H1 (cell line): ENCODE measurements around the gene DPF3. TPM values are rescaled to one million over a fixed set of nuclear protein-coding genes. Genes with fewer than 3 reads are reported as not detected.

Experiments
- CTCF ChIA-PET: fragments of 300-600 bp; sonication (Branson Sonifier 250); formaldehyde crosslinking; loops from one replicate; lab custom pipeline; 2021; ENCODE audit not compliant: partially characterized antibody; lab: Charles Lee
- POLR2A ChIA-PET: fragments of 300-600 bp; sonication (Branson Sonifier 250); formaldehyde crosslinking; loops from one replicate; lab custom pipeline; 2021; ENCODE audit warnings: inconsistent platforms; ENCODE audit not compliant: partially characterized antibody; lab: Charles Lee
- DNase-seq, 2 experiments: peaks; one replicate each; pipeline versions ENCODE4 v3.0.0 to v3.0.0-alpha.2; 2010 to 2022; ENCODE audit warnings: low spot score in 2 of 2, low read depth in 1 of 2, mixed read lengths in 1 of 2
- FAIRE-seq: peaks from 2 replicates; lab custom pipeline; 2011; peaks lifted over from hg19 to GRCh38; lab: Jason Lieb, UNC
- H2AFZ ChIP-seq: 2 replicates; pipeline ENCODE4 v1.8.1; 2012; ENCODE audit warnings: low read length, inconsistent platforms
- H2AK5ac ChIP-seq: 2 replicates; pipeline ENCODE4 v1.6.1; 2013; ENCODE audit warnings: low read depth, low read length
- H2BK120ac ChIP-seq: replicated peaks from 2 replicates; pipeline ENCODE3; 2013; ENCODE audit warnings: low read depth, low read length, inconsistent platforms
- H2BK12ac ChIP-seq: 2 replicates; pipeline ENCODE4 v1.6.1; 2013; ENCODE audit warnings: low read depth, low read length
- H2BK15ac ChIP-seq: 2 replicates; pipeline ENCODE4 v1.6.1; 2013; ENCODE audit warnings: low read length
- H2BK20ac ChIP-seq: 2 replicates; pipeline ENCODE4 v1.6.1; 2013; ENCODE audit warnings: low read length
- H2BK5ac ChIP-seq: 2 replicates; pipeline ENCODE4 v1.6.1; 2013; ENCODE audit warnings: low read depth, low read length
- H3K14ac ChIP-seq: 2 replicates; pipeline ENCODE4 v1.6.1; 2013; ENCODE audit warnings: inconsistent platforms; ENCODE audit not compliant: insufficient read length
- H3K18ac ChIP-seq: 2 replicates; pipeline ENCODE4 v1.6.1; 2013; ENCODE audit warnings: low read length; ENCODE audit errors: extremely low read depth
- H3K23ac ChIP-seq: 2 replicates; pipeline ENCODE4 v1.6.1; 2013; ENCODE audit warnings: inconsistent platforms; ENCODE audit not compliant: insufficient read length
- H3K23me2 ChIP-seq: 2 replicates; pipeline ENCODE4 v1.6.1; 2013; ENCODE audit warnings: low read depth, low read length
- H3K27ac ChIP-seq: 2 replicates; pipeline ENCODE4 v1.6.1; 2011; ENCODE audit warnings: low read depth, low read length, inconsistent platforms
- H3K27me3 ChIP-seq, 4 experiments: replicated peaks in 1 of 4; 1 replicate in 1 of 4; 2 replicates in 3 of 4; pipeline versions ENCODE4 v1.6.1 to v1.8.1; 2011 to 2013; ENCODE audit warnings: low read length in 3 of 4, mild to moderate bottlenecking in 3 of 4, inconsistent platforms in 2 of 4, mixed read lengths in 2 of 4, moderate library complexity in 1 of 4; ENCODE audit not compliant: control insufficient read depth in 3 of 4, insufficient read depth in 3 of 4; ENCODE audit errors: extremely low read depth in 1 of 4
- H3K36me3 ChIP-seq, 4 experiments: 2 replicates each; pipeline versions ENCODE4 v1.6.1 to v1.8.1; 2011 to 2013; ENCODE audit warnings: mild to moderate bottlenecking in 4 of 4, low read length in 3 of 4, moderate library complexity in 2 of 4, control low read depth in 1 of 4, inconsistent platforms in 1 of 4; ENCODE audit not compliant: insufficient read depth in 4 of 4, control insufficient read depth in 2 of 4
- H3K4ac ChIP-seq: replicated peaks from 2 replicates; pipeline ENCODE3; 2013; ENCODE audit warnings: low read length, low read depth, mixed read lengths, inconsistent platforms; ENCODE audit not compliant: insufficient read length
- H3K4me1 ChIP-seq, 4 experiments: replicated peaks in 1 of 4; 1 replicate in 1 of 4; 2 replicates in 3 of 4; pipeline versions ENCODE4 v1.6.1 to v1.8.1; 2011 to 2013; ENCODE audit warnings: low read length in 3 of 4, inconsistent platforms in 2 of 4, mixed read lengths in 1 of 4; ENCODE audit not compliant: insufficient read depth in 4 of 4, control insufficient read depth in 3 of 4
- H3K4me2 ChIP-seq, 2 experiments: 2 replicates each; pipeline versions ENCODE4 v1.6.1 to v1.8.1; 2011 to 2013; ENCODE audit warnings: low read depth in 2 of 2, low read length in 2 of 2, control low read depth in 1 of 2, inconsistent platforms in 1 of 2, mild to moderate bottlenecking in 1 of 2; ENCODE audit not compliant: insufficient read depth in 1 of 2
- H3K4me3 ChIP-seq, 4 experiments: fragments of 200-600, 300-600 bp in 1 of 4; sonication (generic), shearing (Covaris generic), sonication (Bioruptor Twin) in 1 of 4; 2 replicates each; pipeline versions ENCODE4 v1.5.1 to v1.8.1; 2011 to 2016; ENCODE audit warnings: low read length in 4 of 4, low read depth in 3 of 4, control low read depth in 2 of 4, inconsistent platforms in 2 of 4, mild to moderate bottlenecking in 2 of 4, mixed read lengths in 1 of 4, moderate library complexity in 1 of 4; ENCODE audit not compliant: insufficient read depth in 2 of 4; ENCODE audit errors: extremely low read depth in 1 of 4
- H3K56ac ChIP-seq: replicated peaks from 2 replicates; pipeline ENCODE3; 2013; ENCODE audit warnings: low read depth, mild to moderate bottlenecking, mixed read lengths, low read length, inconsistent platforms; ENCODE audit not compliant: insufficient read length
- H3K79me1 ChIP-seq: 2 replicates; pipeline ENCODE4 v1.6.1; 2013; ENCODE audit warnings: low read depth, low read length, control low read depth
- H3K79me2 ChIP-seq, 2 experiments: 2 replicates each; pipeline versions ENCODE4 v1.6.1 to v1.8.1; 2012 to 2013; ENCODE audit warnings: low read length in 2 of 2, mild to moderate bottlenecking in 2 of 2, inconsistent platforms in 1 of 2; ENCODE audit not compliant: insufficient read depth in 2 of 2, control insufficient read depth in 1 of 2
- H3K9ac ChIP-seq, 4 experiments: replicated peaks in 1 of 4; 1 replicate in 1 of 4; 2 replicates in 3 of 4; pipeline versions ENCODE4 v1.6.1 to v1.8.1; 2011 to 2013; ENCODE audit warnings: low read depth in 3 of 4, low read length in 3 of 4, control low read depth in 2 of 4, mild to moderate bottlenecking in 2 of 4, moderate library complexity in 2 of 4, inconsistent platforms in 1 of 4; ENCODE audit errors: extremely low read depth in 1 of 4
- H3K9me3 ChIP-seq, 2 experiments: 2 replicates each; pipeline versions ENCODE4 v1.6.1 to v1.8.1; 2012 to 2013; ENCODE audit warnings: mild to moderate bottlenecking in 2 of 2, moderate library complexity in 2 of 2, control low read depth in 1 of 2, inconsistent platforms in 1 of 2, low read depth in 1 of 2, low read length in 1 of 2, mixed read lengths in 1 of 2; ENCODE audit not compliant: insufficient read depth in 2 of 2
- H4K20me1 ChIP-seq, 2 experiments: replicated peaks in 1 of 2; 2 replicates each; pipeline versions ENCODE3 to v1.8.1; 2011 to 2013; ENCODE audit warnings: inconsistent platforms in 2 of 2, low read length in 2 of 2, mild to moderate bottlenecking in 1 of 2; ENCODE audit not compliant: insufficient read depth in 2 of 2, control insufficient read depth in 1 of 2
- H4K5ac ChIP-seq: 2 replicates; pipeline ENCODE4 v1.6.1; 2013; ENCODE audit warnings: low read length, low read depth, mixed read lengths, inconsistent platforms; ENCODE audit not compliant: insufficient read length
- H4K8ac ChIP-seq: 2 replicates; pipeline ENCODE4 v1.8.0; 2013; ENCODE audit warnings: mild to moderate bottlenecking, moderate library complexity, low read length, inconsistent platforms; ENCODE audit not compliant: insufficient read depth; ENCODE audit errors: extremely low read depth
- H4K91ac ChIP-seq: replicated peaks from 2 replicates; pipeline ENCODE3; 2013; ENCODE audit warnings: low read length, mixed read lengths, inconsistent platforms; ENCODE audit not compliant: insufficient read length
- CTCF ChIP-seq, 3 experiments: IDR thresholded peaks; 1 replicate in 2 of 3; 2 replicates in 1 of 3; pipeline versions ENCODE4 v1.5.1 to v1.6.1; 2011; ENCODE audit warnings: low read length in 3 of 3, mild to moderate bottlenecking in 3 of 3, inconsistent platforms in 2 of 3, low read depth in 1 of 3, moderate library complexity in 1 of 3; ENCODE audit not compliant: insufficient read depth in 1 of 3; ENCODE audit errors: control extremely low read depth in 1 of 3
- JUN ChIP-seq: IDR thresholded peaks from 2 replicates; pipeline ENCODE4 v1.6.1; 2011; ENCODE audit warnings: low read depth, mild to moderate bottlenecking, improper control_type of control experiment, low read length
- WGBS, 2 experiments: shearing (Covaris generic) in 1 of 2; methylation state at CpG; one replicate each; pipeline versions ENCODE4 v1.1.6 to v1.1.7; 2013 to 2015; ENCODE audit warnings: low lambda C conversion rate in 2 of 2, mixed read lengths in 2 of 2, inconsistent platforms in 1 of 2, low coverage in 1 of 2, missing lambda C conversion rate in 1 of 2; ENCODE audit not compliant: insufficient replicate concordance in 2 of 2, insufficient coverage in 1 of 2, insufficient read length in 1 of 2; ENCODE audit errors: extremely low coverage in 1 of 2, missing lambda C conversion rate in 1 of 2; 5-methylcytosine and 5-hydroxymethylcytosine counted together
- polyA plus RNA-seq, 7 experiments: library from polyadenylated mRNA; depleted of rRNA in 3 of 7; stranded (reverse) in 5 of 7; unstranded in 2 of 7; fragments of >200 nt in 5 of 7; fragments of 200-250 nt in 2 of 7; gene quantifications; 1 replicate in 5 of 7; 2 replicates in 1 of 7; 4 replicates in 1 of 7; pipeline versions ENCODE4 v1.2.1 to v1.2.3, GENCODE V29; 2011 to 2013; ENCODE audit warnings: missing spikeins in 2 of 7, mixed read lengths in 2 of 7
- total RNA-seq: library from RNA; stranded (reverse); fragmentation: NEBNext Ultra II Directional; extraction: Animal tissue kit (Norgen Biotek cat#: 25700); gene quantifications from 2 replicates; pipeline ENCODE4 v1.2.1, GENCODE V29; 2021

Gene DPF3
- total and polyA plus RNA-seq, 2 of the 8 experiments (the other 6 are each of a cell fraction or from before 2014, with no cell fraction given) = 0.19 TPM; not detected in 1

GRCh38 chr14:72657214-72657921 lies 236.5 kb downstream of the DPF3 start:
- Histone ChIP-seq H4K91ac (no peak overlapping the region), H3K36me3 (no peaks in the 10 kb centered on the region), H3K79me1 (no peaks in the 10 kb centered on the region), H2AK5ac (no peak overlapping the region), H3K27ac (no peak overlapping the region), H3K4me3 (no peak overlapping the region), H3K56ac (no peak overlapping the region), H2BK20ac (no peak overlapping the region), H3K27me3 (no peaks in the 10 kb centered on the region; a peak in 1 of 7 replicates), H4K5ac (no peak overlapping the region), H3K9me3 (no peaks in the 10 kb centered on the region), H2BK5ac (no peak overlapping the region), H4K20me1 (no peaks in the 10 kb centered on the region), H3K4me1 (no peaks in the 10 kb centered on the region), H2AFZ (no peak overlapping the region), H3K4me2 (no peak overlapping the region), H3K18ac (no peak overlapping the region), H3K4ac (no peak overlapping the region), H3K23me2 (no peaks in the 10 kb centered on the region), H2BK12ac (no peak overlapping the region), H3K23ac (no peak overlapping the region), H2BK15ac (no peak overlapping the region), H3K9ac (no peak overlapping the region), H3K79me2 (no peaks in the 10 kb centered on the region), H4K8ac (no peak overlapping the region), H2BK120ac (no peak overlapping the region), H3K14ac (no peak overlapping the region)
- DNase-seq (no peak), FAIRE-seq (no peak)
- TF ChIP-seq JUN (no peak), CTCF (IDR thresholded peaks at IDR 0.05; ENCODE audit: control extremely low read depth in 1 of 3, insufficient read depth in 1 of 3, low read depth in 1 of 3, low read length in 3 of 3) (no peak)
- ChIA-PET POLR2A (interaction anchor here (1.0 kb wide), 1 partner anchor 17 kb away, joined by 3 read pairs; no protein-coding TSS in a partner anchor), CTCF (interaction anchor here (0.5 to 1.4 kb wide), 3 partner anchors 10 to 1038 kb away, joined by 3 to 5 read pairs (median 3); no protein-coding TSS in a partner anchor)
- 90% methylated on average over 1 of the region's 1 CpG; no CpG with 5 or more reads in 1 of the 2 experiments for WGBS, 2 experiments
